ENCODE measurements around the gene OR51B2.

GRCh38 chr11:5291207-5291838, 32.8 kb downstream of the OR51B2 start:
- TF ChIP-seq CTCF (IDR thresholded peaks at IDR 0.05), result no peak
- TF ChIP-seq POLR2A (IDR thresholded peaks at IDR 0.05), result no peak
- TF ChIP-seq POLR2AphosphoS5 (IDR thresholded peaks at IDR 0.05; ENCODE audit: insufficient read depth in 1 of 2, low read depth in 1 of 2), result no peak
